GM19238 (cell line): Measurements from ENCODE around the gene TREX2.
A peak's percentile ranks its signal among the peaks of the same experiment; 100 is the strongest.

Experiments used
- DNase-seq: peaks from one replicate; pipeline ENCODE4 v3.0.0; 2011; ENCODE audit warnings: low spot score; ENCODE audit not compliant: insufficient read length

Gene TREX2

GRCh38 chrX:153435845-153436244 is 10.0 kb downstream of the TREX2 start:
- no peak for DNase-seq

DNA sequence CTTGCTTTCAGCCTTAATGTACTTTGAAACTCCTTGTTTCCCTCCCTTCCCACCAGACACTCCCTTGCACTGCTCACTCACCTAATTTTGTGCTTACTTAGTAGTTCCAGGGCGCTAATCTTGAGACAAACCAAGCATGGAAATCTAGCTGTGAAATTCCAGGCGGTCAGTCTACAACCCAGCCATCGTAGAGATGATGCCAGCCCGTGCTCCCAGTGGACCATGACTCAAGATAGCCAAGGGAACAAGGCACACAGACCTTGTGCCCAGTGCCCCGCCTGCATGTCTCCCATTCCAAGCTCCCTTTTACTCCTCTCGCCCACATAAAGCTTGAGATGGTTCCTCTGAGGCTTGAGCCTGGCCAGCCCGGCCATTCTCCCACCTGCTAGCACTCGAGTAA is 11.1 kb downstream of the TREX2 start:
- no peak for DNase-seq

GRCh38 chrX:153433781-153434285 is 12.0 kb downstream of the TREX2 start:
- DNase-seq: no peak

DNA sequence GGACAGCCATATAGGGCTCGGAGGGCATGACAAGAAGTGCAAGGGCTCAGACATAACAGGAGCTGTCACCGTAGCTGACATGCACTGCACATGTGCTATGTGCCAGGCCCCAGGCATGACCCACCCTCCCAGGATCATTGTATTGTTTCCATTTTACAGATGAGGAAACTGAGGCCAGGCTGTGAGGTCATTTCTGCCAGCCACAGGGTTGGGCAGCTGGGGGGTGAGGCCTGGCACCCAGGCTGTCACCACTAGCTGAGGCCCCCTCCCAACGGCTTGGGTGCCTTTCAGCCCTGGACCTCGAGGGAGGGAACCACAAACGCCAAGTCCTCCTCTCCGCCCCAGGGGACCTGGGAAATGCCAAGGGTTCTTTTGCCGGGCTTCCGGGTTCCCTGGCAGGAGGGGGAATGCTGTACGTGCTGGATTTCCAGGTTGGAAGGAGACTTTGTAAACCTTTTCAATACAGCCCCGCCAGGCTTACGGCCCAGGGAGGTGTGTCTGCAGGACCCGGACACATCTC is 12.6 kb downstream of the TREX2 start:
- no peak for DNase-seq

DNA sequence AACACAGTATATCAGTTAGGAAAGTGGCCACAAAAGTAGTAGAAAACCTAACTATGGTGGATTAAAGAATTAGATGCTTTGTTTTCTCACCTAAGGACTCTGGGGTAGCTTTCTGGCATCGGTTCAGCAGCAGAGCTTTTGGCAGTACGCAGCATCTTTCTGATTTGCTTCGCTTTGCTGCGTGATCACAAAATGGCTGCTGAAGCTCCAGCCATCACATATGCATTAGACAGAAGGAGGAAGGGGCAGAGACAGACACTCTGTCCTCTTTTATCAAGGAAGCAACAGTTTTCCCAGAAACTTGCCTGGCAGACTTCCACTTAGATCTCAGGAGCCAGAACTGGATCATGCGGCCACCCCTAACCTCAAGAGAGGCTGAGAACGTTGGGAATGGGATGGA is 15.1 kb downstream of the TREX2 start:
- DNase-seq: no peak

- no peak for DNase-seq
Observed at GRCh38 chrX:153426204-153426603, 19.7 kb downstream of the TREX2 start.

- no peak for DNase-seq
Observed at GRCh38 chrX:153423652-153424051, 22.2 kb downstream of the TREX2 start.

DNA sequence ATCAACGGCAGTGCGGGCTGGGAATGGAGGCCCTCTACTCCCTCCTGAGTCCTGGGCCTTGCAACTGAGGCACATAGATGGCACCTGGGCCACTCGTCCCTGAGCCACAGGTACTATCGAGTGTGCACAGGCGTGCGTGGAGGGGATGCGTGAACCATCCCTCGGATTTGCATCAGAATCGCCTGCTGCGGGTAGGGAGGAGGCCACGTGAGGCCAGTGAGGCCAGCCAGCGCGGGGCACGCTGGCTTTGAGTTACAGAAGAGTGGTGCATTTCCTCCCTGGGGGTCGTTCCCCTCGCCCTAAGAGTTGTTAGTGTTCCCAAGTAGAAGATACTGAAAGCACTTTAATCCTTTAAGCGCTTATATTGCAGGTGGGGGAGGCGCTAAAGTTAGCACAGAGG is 24.0 kb downstream of the TREX2 start:
- no peak for DNase-seq

DNA sequence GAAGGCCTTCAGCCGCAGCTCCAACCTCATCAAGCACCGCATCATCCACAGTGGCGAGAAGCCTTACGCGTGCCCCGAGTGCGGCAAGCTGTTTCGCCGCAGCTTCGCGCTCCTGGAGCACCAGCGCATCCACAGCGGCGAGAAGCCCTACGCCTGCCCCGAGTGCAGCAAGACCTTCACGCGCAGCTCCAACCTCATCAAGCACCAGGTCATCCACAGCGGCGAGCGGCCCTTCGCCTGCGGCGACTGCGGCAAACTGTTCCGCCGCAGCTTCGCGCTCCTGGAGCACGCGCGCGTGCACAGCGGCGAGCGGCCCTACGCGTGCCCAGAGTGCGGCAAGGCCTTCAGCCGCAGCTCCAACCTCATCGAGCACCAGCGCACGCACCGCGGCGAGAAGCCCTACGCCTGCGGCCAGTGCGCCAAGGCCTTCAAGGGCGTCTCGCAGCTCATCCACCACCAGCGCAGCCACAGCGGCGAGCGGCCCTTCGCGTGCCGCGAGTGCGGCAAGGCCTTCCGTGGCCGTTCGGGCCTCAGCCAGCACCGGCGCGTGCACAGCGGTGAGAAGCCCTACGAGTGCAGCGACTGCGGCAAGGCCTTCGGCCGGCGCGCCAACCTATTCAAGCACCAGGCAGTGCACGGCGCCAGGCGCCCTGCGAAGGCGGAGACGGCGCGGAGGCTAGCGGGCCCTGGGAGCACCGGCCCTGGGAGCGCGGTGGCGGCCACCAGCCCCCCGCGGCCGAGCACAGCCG is 24.8 kb downstream of the TREX2 start:
- DNase-seq: no peak

- no peak for DNase-seq
Observed at GRCh38 chrX:153417637-153418036, 28.2 kb downstream of the TREX2 start.

GRCh38 chrX:153416781-153417450 is 28.9 kb downstream of the TREX2 start:
- DNase-seq: no peak

DNA sequence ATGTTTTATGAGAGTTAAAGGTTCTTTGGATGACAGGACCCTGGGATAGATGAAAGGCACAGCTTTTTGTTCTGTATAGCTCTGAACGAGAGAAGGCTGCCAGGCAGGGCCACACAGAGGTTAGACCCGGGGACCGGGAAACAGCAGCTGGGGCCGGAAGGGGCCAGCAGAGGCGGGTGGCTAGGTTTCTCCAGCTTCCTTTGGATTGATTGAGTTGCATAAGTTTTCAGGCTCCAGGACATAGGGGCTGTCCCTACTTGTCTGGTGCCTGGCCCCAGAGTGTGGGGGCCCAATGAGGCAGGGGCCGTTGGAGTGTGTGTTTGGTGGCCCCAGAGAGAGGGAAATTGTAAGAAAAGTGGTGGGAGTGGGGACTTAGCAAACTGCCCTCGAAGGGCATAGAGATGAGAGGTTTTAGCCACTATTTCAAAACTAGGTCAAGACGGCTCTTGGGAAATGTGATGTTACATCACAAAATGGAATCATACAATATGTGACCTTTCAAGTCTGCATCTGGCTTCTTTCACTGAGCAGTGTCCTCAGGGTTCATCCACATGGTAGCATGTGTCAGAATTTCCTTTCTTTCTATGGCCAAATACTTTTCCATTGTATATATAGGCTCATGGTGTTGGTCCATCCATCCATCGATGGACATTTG is 30.9 kb downstream of the TREX2 start:
- DNase-seq: no peak

DNA sequence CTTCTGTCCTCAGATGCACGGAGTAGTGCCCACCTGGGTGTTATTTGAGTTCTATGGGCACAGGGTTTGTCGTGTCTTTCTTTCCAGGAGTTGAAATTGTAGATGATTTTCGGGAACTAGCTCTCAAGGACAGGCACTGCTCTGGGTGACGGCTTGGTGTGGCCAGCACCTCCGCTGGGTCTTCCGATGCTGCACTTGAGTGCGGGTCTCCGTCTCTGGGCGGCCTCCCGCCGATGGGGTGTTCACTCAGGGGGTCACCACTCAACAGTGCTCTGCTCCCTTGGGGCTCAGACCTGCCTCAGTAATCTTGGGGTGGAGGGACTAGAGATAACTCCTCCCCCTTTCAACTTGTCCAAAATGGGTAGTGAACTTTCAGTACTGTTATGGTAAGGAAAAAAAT is 32.1 kb downstream of the TREX2 start:
- no peak for DNase-seq

DNA sequence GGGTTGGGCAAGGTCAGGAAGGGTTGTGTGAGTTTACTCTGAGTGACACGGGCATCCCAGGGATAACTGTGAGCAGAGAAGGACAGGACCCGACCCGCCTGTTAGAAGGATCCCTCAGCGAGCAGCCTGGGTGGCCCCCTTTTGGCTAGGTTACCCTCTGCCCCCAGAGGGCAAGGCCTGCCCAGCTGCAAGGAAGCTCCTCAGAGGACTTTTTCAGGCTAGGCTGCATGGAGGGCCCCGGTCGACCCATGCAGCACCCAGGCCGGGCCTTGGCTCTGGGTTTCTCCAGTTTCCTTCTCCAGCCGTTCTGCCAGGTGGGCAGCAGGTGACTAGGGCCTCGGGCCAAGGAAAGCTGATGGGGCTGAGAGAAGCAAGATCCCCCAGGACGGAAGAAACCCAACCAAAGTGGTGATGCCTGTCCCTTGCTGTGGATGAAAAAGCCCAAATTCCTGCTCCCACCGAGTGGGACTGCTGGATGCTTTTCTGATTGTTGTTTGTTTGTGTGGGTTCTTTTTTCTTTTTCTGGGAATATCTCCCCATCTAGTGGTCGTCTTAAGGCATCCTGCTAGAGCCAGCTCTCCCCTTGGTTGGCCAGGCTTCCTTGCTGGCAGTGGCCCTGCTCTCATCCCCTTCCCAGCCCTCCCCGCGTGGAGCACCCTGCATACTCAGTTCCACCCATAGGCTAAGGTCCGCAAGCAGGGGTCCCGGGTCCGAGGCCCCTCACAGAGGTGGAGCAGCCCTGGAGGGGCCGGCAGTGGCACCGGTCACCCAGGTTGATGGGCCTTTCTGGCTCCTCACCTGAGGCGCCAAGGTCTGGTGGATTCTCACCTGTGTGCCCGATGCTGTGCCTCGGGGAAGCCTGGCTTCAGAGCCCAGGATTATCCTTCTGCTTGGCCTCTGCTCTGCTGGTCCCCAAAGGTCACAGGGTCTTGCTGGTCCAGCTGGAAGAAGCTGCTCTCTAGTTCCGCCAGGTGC is 32.8 kb downstream of the TREX2 start:
- no peak for DNase-seq

- no peak for DNase-seq
Observed at GRCh38 chrX:153411988-153412574, 33.8 kb downstream of the TREX2 start.

- peak; percentile 44 for DNase-seq
Observed at GRCh38 chrX:153411255-153411987, 34.4 kb downstream of the TREX2 start, which contains the start of gene ZFP92. TSS of gene ZFP92 (plus strand) at chrX:153411472. CDS start at chrX:153418323, 6,851 bp downstream.

GRCh38 chrX:153410888-153411254 is 35.0 kb downstream of the TREX2 start:
- DNase-seq: no peak

- no peak for DNase-seq
Observed at GRCh38 chrX:153410373-153410772, 35.5 kb downstream of the TREX2 start.

DNA sequence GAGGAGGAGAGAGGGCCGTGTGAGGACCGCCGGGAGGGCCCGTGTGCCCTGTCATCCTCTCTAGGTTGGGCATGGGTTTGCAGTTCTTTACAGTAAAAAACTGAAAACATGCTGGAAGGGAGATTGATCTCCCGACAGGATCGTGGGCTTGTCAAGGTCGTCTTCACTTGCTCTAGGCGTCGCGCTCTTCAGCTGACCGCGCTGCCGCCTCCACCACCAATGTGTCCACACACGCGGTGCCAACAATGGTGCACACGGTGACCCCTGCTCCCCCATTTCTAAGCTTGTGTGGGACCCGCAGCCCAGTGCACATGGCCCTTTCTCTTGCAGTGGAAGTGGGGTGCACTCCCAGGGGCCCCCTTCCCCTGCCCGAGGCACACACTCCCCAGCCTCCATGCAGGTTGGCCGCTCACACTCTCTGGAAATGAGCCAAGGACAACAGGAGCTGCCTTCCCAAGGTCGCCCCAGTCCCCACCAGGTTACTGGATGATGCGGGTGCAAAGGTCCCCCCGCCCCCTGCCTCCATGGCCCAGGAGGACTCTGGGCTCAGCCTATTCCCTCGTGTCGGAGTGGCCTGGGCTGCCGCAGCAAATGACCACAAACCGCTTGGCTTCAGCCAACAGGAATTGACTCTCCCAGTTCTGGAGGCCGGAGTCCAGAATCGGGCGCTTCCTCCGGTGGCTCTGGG is 36.3 kb downstream of the TREX2 start:
- DNase-seq: no peak
